Measurements from ENCODE around the gene TRIP6.

The TRIP6 gene

DNA sequence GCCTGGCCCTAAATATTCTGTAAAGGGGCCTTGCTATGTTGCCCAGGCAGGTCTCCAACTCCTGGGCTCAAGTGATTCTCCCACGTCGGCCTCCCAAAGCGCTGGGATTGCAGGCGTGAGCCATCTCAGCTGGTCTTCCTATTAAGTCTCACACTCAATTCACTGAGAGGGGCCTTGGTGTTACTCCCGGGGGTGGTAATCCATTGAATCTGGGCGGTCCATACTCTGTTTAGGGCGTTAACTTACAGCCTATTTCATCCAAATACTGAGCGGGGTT, 7.1 kb downstream of the TRIP6 start:
- peaks cover 14% of the 10 kb centered on the region for H3K36me3 ChIP-seq (ENCODE audit: insufficient read depth, low read length)
- H3K4me1 ChIP-seq (ENCODE audit: insufficient read depth, low read length) = peaks cover 7% of the 10 kb centered on the region; the same call in 1 of the 2 replicates
- H3K9ac ChIP-seq (ENCODE audit: low read depth, low read length) = peak overlapping the region; percentile 66
- no peaks in the 10 kb centered on the region for H3K9me3 ChIP-seq (ENCODE audit: control insufficient read depth, insufficient read depth, low read length)

DNA sequence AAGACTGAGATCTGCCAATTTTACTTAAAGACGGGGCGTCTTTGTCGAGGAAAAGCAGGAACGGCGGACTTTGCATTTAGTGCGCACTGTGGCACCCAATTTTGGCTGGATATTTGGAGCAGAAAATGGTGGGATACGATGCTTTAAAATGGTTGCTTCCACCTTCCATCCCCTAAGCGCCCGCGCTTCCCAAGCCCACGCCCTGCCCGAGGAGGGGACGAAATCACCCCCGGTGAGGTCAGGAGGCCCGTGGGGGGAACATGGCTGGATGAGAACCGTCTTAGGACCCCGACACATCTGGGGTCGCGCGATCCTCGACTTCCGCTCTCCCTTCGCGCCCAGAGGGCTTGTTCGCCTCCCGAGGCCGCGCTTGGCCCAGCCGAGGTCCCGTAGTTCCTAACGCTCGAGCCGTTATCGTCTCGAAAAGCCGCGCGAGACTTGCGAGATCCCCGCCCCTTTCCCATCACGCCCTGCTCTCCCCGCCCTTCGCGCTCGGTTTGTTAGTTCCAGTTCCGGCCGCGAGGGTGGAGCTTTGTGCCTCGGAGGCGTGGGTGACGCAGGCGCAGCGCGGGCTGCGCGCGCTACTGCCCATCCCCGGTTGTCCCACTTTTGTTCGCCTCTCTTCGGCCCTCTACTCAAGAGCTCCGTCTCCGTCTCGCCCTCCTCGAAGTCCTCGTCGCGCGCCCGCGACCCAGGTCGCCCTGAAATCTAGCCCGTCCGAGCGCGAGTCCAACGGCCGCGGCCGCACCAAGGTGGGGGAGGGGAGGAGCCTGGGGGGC, 7.6 kb downstream of the TRIP6 start, which contains the start of gene SRRT:
Gene SRRT (plus strand): TSS at position 527 of the 779 bp plus-strand sequence. CDS start 488 bp downstream, outside the sequence.
- Histone ChIP-seq H3K4me1 (ENCODE audit: insufficient read depth, low read length) (peaks cover 7% of the 10 kb centered on the region; the same call in 1 of the 2 replicates), H3K9me3 (ENCODE audit: control insufficient read depth, insufficient read depth, low read length) (no peaks in the 10 kb centered on the region), H3K36me3 (ENCODE audit: insufficient read depth, low read length) (peaks cover 16% of the 10 kb centered on the region), H3K9ac (ENCODE audit: low read depth, low read length) (peak within 1 kb of the TSS; percentile 66)

DNA sequence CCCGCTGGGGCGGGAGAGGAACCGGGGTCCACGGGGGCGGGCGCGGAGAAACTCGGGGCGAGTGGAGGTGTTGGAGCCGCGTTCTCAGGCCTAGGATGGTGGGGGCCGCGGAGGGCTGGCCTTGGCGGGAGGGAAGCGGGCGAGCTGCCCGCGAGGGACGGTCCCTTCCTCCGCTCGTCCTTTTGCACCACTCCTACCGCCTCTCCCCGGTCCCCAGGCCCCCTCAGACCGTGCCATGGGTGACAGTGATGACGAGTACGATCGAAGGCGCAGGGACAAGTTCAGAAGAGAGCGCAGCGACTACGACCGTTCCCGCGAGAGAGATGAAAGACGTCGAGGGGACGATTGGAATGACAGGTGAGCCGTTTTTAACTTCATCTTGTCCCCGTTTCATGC, 8.2 kb downstream of the TRIP6 start:
- peak overlapping the region; percentile 66 for H3K9ac ChIP-seq (ENCODE audit: low read depth, low read length)
- H3K9me3 ChIP-seq (ENCODE audit: control insufficient read depth, insufficient read depth, low read length) = no peaks in the 10 kb centered on the region
- H3K36me3 ChIP-seq (ENCODE audit: insufficient read depth, low read length) = peaks cover 16% of the 10 kb centered on the region
- H3K4me1 ChIP-seq (ENCODE audit: insufficient read depth, low read length) = peaks cover 7% of the 10 kb centered on the region; the same call in 1 of the 2 replicates

DNA sequence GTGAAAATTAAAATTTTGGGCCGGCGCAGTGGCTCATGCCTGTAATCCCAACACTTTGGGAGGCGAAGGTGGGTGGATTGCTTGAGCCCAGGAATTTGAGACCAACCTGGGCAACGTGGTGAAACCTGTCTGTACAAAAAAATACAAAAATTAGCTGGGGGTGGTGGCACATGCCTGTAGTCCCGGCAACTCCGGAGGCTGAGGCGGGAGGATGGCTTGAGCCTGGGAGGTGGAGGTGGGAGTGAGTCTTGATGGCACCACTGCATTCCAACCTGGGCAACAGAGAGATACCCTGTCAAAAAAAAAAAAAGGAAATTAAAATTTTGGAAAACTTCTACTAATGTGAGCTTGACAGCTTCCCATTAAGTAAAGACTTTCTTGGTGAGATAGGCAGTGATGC, 10.8 kb downstream of the TRIP6 start:
- H3K9ac ChIP-seq (ENCODE audit: low read depth, low read length) = no peak overlapping the region
- no peaks in the 10 kb centered on the region for H3K9me3 ChIP-seq (ENCODE audit: control insufficient read depth, insufficient read depth, low read length)
- H3K4me1 ChIP-seq (ENCODE audit: insufficient read depth, low read length) = peaks cover 7% of the 10 kb centered on the region; the same call in 1 of the 2 replicates
- peaks cover 18% of the 10 kb centered on the region for H3K36me3 ChIP-seq (ENCODE audit: insufficient read depth, low read length)

DNA sequence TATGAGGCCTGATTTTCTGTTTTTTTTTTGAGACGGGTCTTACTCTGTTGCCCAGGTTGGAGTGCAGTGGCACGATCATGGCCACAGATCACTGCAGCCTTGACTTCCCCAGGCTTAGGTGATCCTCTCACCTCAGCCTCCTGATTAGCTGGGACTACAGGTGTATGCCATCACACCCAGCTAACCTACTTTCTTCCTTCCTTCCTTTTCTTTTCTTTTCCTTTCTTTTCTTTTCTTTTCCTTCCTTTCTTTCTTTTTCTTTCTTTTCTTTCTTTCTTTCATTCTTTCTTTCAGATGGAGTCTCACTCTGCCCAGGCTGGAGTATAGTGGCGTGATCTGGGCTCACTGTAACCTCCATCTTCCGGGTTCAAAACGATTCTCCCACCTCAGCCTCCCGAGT, 11.5 kb downstream of the TRIP6 start:
- Histone ChIP-seq H3K4me1 (ENCODE audit: insufficient read depth, low read length) (peaks cover 7% of the 10 kb centered on the region; the same call in 1 of the 2 replicates), H3K36me3 (ENCODE audit: insufficient read depth, low read length) (peaks cover 19% of the 10 kb centered on the region), H3K9ac (ENCODE audit: low read depth, low read length) (no peak overlapping the region), H3K9me3 (ENCODE audit: control insufficient read depth, insufficient read depth, low read length) (no peaks in the 10 kb centered on the region)

DNA sequence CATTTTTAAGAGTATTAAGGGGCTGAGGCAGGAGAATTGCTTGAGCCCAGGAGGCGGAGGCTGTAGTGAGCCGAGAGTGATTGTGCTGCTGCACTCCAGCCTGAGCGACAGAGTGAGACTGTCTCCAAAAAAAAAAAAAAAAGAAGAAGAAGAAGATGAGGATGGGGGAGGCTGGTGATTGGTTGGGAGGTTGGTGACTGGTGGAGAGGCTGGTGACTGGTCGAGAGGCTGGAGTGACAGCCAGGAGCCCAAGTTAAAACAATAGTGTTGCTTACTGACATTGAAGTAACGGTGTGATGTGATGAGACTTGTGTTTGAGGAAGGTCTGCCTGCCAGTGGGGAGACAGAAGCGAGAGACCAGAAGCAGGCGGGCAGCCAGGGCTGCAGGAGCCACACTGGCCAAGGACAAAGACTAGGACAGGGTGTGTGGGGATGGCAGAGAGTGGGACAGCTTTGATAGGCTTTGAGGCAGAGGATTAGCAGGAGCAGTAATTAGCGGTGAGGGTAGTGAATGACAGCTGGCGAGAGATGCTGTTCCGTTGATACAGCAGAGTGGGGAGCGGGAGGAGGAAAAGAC, 12.6 kb downstream of the TRIP6 start:
- Histone ChIP-seq H3K4me1 (ENCODE audit: insufficient read depth, low read length) (peaks cover 7% of the 10 kb centered on the region; the same call in 1 of the 2 replicates), H3K9ac (ENCODE audit: low read depth, low read length) (no peak overlapping the region), H3K9me3 (ENCODE audit: control insufficient read depth, insufficient read depth, low read length) (no peaks in the 10 kb centered on the region), H3K36me3 (ENCODE audit: insufficient read depth, low read length) (peaks cover 26% of the 10 kb centered on the region)

DNA sequence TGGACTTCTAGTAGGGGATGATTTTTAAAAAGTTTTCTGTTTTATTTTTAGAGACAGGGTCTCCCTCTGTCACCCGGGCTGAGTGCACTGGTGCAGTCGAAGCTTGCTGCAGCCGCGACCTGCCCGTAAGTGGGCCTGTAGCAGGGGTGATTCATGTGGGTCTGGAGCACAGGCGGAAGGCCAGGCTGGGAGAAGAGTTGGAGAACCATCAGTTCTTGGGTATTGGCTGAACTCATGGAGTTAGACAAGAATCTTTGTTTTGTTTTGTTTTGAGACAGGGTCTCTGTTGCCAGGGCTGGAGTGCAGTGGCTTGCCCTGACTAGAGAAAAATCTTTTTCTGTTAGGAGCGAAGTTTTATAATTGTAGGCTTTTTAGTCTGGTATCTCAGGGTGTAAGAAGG, 13.5 kb downstream of the TRIP6 start:
- Histone ChIP-seq H3K36me3 (ENCODE audit: insufficient read depth, low read length) (peaks cover 26% of the 10 kb centered on the region), H3K9me3 (ENCODE audit: control insufficient read depth, insufficient read depth, low read length) (no peaks in the 10 kb centered on the region), H3K4me1 (ENCODE audit: insufficient read depth, low read length) (peaks cover 7% of the 10 kb centered on the region; the same call in 1 of the 2 replicates), H3K9ac (ENCODE audit: low read depth, low read length) (no peak overlapping the region)

DNA sequence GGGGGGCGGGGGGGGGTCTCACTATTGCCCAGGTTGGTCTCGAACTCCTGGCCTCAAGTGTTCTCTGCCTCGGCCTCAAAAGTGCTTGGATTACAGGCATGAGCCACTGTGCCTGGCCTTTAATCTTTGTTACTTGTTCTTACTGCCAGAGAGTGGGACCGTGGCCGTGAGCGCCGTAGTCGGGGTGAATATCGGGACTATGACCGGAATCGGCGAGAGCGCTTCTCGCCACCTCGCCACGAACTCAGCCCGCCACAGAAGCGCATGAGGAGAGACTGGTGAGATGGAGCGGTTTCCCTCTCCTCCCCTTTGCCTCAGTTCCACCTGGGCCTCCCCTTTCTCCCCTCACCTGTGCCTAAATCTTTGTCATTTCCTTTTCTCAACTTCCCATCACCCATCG, 13.9 kb downstream of the TRIP6 start:
- peaks cover 28% of the 10 kb centered on the region for H3K36me3 ChIP-seq (ENCODE audit: insufficient read depth, low read length)
- H3K9ac ChIP-seq (ENCODE audit: low read depth, low read length) = no peak overlapping the region
- H3K4me1 ChIP-seq (ENCODE audit: insufficient read depth, low read length) = peaks cover 7% of the 10 kb centered on the region; the same call in 1 of the 2 replicates
- no peaks in the 10 kb centered on the region for H3K9me3 ChIP-seq (ENCODE audit: control insufficient read depth, insufficient read depth, low read length)

DNA sequence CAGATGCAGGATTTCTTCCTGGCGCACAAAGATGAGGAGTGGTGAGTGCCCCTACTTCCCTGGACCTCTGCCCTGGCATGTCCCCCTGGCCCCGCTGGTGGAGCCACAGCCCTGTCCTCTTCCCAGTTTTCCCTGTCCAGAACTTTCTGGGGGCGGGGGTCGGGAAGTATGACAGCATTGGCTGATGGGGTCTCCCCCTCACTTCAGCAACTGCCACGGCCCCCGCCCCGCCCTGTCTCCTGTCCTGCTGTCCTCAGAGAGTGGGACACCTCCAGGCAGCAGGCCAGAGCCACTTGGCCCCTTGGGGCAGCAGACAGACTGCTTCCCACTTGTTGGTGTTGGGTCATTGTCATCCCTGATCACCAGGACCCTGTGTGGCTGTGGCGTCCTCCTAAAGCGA, 15.0 kb downstream of the TRIP6 start:
- no peak overlapping the region for H3K9ac ChIP-seq (ENCODE audit: low read depth, low read length)
- H3K9me3 ChIP-seq (ENCODE audit: control insufficient read depth, insufficient read depth, low read length) = no peaks in the 10 kb centered on the region
- 0 out of 2 replicates have a peak, but pooled peaks cover under 1% of the 10 kb centered on the region for H3K4me1 ChIP-seq (ENCODE audit: insufficient read depth, low read length)
- H3K36me3 ChIP-seq (ENCODE audit: insufficient read depth, low read length) = peaks cover 27% of the 10 kb centered on the region

DNA sequence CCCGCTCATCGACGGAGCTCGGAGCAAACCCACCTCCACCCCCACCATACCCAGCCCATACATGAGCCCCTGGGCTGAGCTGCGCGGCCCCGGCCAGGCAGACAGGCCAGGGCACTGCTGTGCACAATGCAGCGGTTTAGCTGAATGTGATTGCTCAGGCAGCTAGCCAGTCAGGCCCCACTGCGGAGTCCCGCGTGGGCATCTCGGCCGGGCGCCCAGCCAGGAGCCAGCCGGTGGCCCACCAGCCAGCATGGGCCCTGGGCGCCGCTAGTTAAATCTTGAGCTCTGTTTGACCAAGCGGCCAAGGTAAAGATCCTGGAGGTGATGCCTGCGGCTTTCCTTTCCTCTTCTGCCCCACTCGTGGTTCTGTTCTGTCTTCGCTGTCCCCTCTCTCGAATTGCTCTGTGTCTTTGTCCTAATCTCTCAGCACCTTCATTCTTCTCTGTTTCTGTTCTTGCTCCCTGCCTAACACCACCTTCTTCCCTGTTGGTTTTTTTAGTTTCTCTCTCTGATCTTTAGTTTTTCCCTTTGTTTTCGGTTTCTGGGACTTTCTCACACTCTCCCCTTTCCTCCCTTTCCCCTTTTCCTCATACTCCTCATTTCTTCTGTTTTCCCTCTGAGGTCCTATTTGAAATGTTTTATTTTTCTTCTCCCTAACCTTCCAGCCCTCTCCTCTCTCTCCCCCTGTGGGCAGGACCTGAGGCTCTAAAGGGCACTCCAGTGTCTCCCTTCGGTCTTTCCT, 15.8 kb downstream of the TRIP6 start:
- Histone ChIP-seq H3K9me3 (ENCODE audit: control insufficient read depth, insufficient read depth, low read length) (no peaks in the 10 kb centered on the region), H3K9ac (ENCODE audit: low read depth, low read length) (no peak overlapping the region), H3K36me3 (ENCODE audit: insufficient read depth, low read length) (peaks cover 32% of the 10 kb centered on the region), H3K4me1 (ENCODE audit: insufficient read depth, low read length) (0 out of 2 replicates have a peak, but pooled peaks cover 5% of the 10 kb centered on the region)

DNA sequence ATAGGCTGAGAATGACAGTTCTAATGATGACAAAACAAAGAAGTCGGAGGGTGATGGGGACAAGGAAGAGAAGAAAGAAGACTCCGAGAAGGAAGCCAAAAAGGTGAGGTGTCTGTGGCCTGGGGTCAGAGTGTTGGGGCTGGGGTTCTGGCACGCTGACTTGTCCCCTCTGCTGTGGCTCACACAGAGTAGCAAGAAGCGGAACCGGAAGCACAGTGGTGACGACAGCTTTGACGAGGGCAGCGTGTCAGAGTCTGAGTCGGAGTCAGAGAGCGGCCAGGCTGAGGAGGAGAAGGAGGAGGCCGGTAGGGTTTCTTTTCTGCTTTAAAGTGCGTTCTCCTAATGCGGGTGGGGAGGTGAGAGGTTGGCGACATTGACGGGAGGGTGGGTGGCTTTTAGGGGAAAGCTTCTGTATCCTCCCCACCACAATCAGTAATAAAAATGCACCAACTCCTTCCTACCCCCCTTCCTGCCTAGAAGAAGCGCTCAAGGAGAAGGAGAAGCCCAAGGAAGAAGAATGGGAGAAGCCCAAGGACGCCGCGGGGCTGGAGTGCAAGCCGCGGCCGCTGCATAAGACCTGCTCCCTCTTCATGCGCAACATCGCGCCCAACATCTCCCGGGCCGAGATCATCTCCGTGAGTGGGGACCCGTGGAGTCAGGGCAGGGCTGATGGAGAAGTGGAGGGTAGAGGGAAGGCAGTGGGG, 17.7 kb downstream of the TRIP6 start:
- no peaks in the 10 kb centered on the region for H3K9me3 ChIP-seq (ENCODE audit: control insufficient read depth, insufficient read depth, low read length)
- no peak overlapping the region for H3K9ac ChIP-seq (ENCODE audit: low read depth, low read length)
- peaks cover 33% of the 10 kb centered on the region for H3K36me3 ChIP-seq (ENCODE audit: insufficient read depth, low read length)
- H3K4me1 ChIP-seq (ENCODE audit: insufficient read depth, low read length) = 0 out of 2 replicates have a peak, but pooled peaks cover 5% of the 10 kb centered on the region

DNA sequence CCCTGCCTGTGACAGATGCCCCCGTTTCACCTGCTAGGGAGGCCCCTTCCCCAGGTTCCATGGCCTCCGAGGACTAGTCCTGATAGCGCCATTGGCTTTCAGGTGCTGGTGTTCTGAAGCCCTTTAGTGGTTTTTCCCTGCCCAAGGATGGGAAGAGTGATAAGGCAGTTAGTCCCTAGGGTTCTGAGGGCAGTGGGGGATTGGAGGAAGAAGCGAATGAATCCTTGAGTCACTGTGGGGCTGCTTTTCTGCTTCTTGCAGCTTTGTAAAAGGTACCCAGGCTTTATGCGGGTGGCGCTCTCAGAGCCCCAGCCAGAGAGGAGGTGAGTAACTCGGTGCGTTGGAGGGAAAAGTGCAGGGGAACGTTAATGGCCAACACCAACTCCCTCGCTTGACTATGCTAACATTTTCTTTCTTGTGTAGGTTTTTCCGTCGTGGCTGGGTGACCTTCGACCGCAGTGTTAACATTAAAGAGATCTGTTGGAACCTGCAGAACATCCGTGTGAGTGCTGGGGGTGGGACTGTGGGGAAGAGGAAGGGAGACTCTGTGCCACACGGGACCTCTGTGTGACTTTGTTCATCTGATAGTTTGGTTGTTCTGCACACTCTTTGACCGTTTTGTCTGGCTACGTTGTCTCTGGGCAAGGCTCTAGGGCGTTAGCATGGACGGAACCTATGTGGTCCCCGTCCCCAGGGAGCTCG, 18.4 kb downstream of the TRIP6 start:
- H3K4me1 ChIP-seq (ENCODE audit: insufficient read depth, low read length) = 0 out of 2 replicates have a peak, but pooled peaks cover 5% of the 10 kb centered on the region
- H3K9me3 ChIP-seq (ENCODE audit: control insufficient read depth, insufficient read depth, low read length) = no peaks in the 10 kb centered on the region
- H3K36me3 ChIP-seq (ENCODE audit: insufficient read depth, low read length) = peaks cover 33% of the 10 kb centered on the region
- no peak overlapping the region for H3K9ac ChIP-seq (ENCODE audit: low read depth, low read length)

DNA sequence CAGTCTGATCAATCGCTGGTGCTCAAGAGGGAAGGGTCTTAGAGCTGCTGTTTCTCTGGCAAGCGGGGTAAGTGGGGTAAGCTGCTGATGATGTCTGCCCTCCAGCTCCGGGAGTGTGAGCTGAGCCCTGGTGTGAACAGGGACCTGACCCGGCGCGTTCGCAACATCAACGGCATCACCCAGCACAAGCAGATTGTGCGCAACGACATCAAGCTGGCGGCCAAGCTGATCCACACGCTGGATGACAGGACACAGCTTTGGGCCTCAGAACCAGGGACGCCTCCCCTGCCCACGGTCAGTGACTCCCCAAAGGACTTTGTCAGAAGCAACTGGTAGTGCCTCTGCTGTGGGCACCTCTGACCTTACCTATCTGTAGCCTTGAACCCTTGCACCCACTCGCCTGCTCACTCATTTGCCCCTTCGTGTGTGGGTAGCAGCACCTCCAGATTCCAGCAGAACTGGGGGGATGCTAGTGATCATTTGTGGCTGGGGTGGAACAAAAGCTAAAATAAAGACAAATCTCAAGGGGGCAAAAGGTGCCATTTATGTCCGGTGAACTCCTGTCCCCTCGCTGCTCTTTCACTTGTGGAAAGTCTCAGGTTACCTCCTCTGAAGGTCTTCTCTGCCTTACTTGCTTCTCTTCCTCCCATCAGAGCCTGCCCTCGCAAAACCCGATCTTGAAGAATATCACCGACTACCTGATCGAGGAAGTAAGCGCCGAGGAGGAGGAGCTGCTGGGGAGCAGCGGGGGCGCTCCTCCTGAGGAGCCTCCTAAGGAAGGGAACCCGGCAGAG, 19.2 kb downstream of the TRIP6 start:
- no peak overlapping the region for H3K9ac ChIP-seq (ENCODE audit: low read depth, low read length)
- 0 out of 2 replicates have a peak, but pooled peaks cover 5% of the 10 kb centered on the region for H3K4me1 ChIP-seq (ENCODE audit: insufficient read depth, low read length)
- H3K9me3 ChIP-seq (ENCODE audit: control insufficient read depth, insufficient read depth, low read length) = no peaks in the 10 kb centered on the region
- peaks cover 33% of the 10 kb centered on the region for H3K36me3 ChIP-seq (ENCODE audit: insufficient read depth, low read length)

Measured in ES-I3 (cell line).